Femur (tissue), 1 donor: ENCODE measurements around the gene GRB10.
A peak's percentile ranks its signal among the peaks of the same experiment; 100 is the strongest.

Experiments used
- DNase-seq: peaks from one replicate; pipeline ENCODE4 v3.0.0-alpha.2; 2017

GRB10 gene

GRCh38 chr7:50803359-50804337 lies 21.0 kb upstream of the GRB10 start:
- no peak for DNase-seq

GRCh38 chr7:50801907-50802306 lies 19.2 kb upstream of the GRB10 start:
- DNase-seq = no peak

- DNase-seq = no peak
These were observed 17.2 kb upstream of the GRB10 start for GRCh38 chr7:50799873-50800272.

- DNase-seq = no peak
These were observed 15.4 kb upstream of the GRB10 start for GRCh38 chr7:50798126-50798525.

- DNase-seq = no peak
These were observed 13.1 kb upstream of the GRB10 start for GRCh38 chr7:50795831-50796230.

- no peak for DNase-seq
These were observed 12.6 kb upstream of the GRB10 start for GRCh38 chr7:50795253-50795652.

GRCh38 chr7:50793947-50794570 lies 11.4 kb upstream of the GRB10 start:
- no peak for DNase-seq

- DNase-seq = peak; percentile 82
These were observed 10.6 kb upstream of the GRB10 start for GRCh38 chr7:50793120-50793946.

- peak; percentile 47 for DNase-seq
These were observed 9.8 kb upstream of the GRB10 start for GRCh38 chr7:50792342-50793119.

GRCh38 chr7:50791938-50792341 lies 9.2 kb upstream of the GRB10 start:
- DNase-seq = no peak

GRCh38 chr7:50791363-50791937 lies 8.8 kb upstream of the GRB10 start:
- DNase-seq = no peak

- no peak for DNase-seq
These were observed 7.7 kb upstream of the GRB10 start for GRCh38 chr7:50790381-50790780.

- DNase-seq = no peak
These were observed 5.7 kb upstream of the GRB10 start for GRCh38 chr7:50788382-50788781.

- no peak for DNase-seq
These were observed 5.1 kb upstream of the GRB10 start for GRCh38 chr7:50787825-50788224.

- DNase-seq = no peak
These were observed 2.6 kb upstream of the GRB10 start for GRCh38 chr7:50785346-50785745.

- DNase-seq = no peak
These were observed 1.3 kb upstream of the GRB10 start for GRCh38 chr7:50783801-50784507.

GRCh38 chr7:50783303-50783702 lies 607 bp upstream of the GRB10 start:
- DNase-seq = no peak

GRCh38 chr7:50781381-50782293 lies 1.1 kb downstream of the GRB10 start:
- DNase-seq = no peak

- DNase-seq = no peak
These were observed 2.3 kb downstream of the GRB10 start for GRCh38 chr7:50780436-50780835.

GRCh38 chr7:50779427-50779826 lies 3.3 kb downstream of the GRB10 start:
- DNase-seq = no peak
